CD4-positive, alpha-beta T cell treated with Interleukin-15 for 4 hours (primary cell): ENCODE data around the gene PEX26.
"Not testable (repeated sequence)": the region's sequence is repeated elsewhere in the genome, so short reads cannot be mapped to it uniquely, and the experiment has no call there.

ENCODE experiments used
- DNase-seq: peaks from one replicate; pipeline ENCODE4 v3.0.0-alpha.2; 2020; ENCODE audit warnings: low spot score

The PEX26 gene

GRCh38 chr22:18096823-18097222 is 19.0 kb downstream of the PEX26 start:
- no peak for DNase-seq

DNA sequence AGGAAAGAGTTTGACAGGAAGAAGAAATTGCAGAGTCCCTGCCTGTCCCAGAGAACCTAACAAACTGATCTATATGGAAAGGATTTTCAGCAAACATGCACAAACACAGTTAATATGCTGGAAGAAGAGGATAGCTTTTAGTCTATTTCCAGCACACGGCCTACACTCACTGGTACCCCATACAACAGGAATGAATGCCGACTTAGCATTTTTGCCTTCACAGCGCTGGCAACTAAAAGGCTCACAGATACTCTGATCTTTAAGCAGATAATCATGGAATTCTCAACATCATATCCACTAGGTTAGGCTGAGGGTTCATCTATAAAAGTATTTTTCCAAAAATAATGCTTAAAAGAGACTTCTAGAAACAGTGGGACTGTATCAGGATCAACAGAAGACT is 23.0 kb downstream of the PEX26 start:
- no peak for DNase-seq

DNA sequence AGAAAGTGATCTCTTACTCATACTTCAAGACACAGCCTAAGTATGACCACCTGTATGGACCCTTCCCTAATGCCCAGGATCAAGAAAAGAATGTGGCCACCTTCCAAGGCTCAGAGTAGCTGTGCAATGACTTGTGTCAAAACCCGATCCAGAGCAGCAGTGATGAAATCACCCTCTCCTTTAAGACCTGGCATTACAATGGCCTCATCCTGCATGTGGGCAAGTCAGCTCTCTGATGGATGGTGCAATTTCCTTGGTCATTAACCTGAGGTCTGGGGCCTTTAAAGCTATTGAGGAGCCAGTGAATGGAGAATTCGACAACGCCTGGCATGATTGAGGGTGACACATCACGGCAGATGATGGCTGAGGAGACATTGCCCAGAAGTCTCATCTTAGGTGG is 23.7 kb downstream of the PEX26 start:
- DNase-seq, result no peak

DNA sequence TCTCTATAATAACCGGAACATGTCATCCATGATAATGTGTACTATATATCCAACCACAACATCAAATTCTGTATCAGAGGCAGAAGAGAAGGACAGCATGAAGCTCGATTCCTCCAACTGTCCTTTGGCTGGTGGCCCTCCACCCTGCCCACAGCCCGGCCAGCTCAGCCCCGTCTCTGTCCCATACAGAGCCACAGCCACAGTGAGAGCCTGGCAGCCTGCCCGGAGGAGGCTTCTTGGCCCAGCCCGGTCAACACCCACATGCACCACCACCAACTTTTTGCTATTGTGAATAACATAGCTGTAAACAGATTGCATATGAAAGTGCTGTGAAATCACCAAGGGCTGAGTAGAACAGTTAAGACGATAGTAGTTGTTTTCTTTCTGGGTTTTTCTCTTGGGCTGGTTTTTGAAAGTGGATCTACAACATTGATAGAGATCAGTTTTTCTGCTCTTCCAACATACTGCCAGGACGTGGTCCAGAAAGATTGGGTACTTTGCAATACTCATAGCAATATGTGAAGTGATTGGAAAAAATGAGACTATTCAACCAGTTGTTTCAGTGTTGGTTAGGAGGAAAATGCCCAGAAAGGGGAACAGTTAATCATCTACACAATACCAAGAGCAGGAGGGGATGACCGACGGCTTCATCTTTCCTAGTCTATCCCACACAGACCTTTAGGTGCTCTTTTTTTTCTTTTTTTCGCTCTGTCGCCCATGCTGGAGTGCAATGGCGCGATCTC is 25.9 kb downstream of the PEX26 start:
- no peak for DNase-seq

DNA sequence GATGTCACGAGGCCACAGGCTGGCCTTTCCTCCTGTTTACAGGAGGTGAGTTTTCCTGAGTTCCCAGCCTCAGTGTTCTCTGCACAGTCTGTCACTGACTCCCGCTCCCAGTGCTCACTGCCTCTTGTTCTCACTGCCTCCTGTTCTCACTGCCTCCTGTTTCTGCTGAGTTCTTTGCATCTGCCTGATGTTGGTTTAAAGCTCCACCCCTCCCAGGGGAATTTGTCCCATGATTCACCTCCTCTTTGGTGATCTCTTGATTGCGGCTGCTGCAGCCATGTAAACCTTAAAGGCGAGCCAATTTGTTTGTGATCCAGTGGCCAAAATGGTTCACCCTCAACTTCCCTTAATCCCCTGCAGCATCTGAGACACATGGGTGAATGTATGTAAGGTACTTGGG is 26.8 kb downstream of the PEX26 start:
- DNase-seq, result no peak

DNA sequence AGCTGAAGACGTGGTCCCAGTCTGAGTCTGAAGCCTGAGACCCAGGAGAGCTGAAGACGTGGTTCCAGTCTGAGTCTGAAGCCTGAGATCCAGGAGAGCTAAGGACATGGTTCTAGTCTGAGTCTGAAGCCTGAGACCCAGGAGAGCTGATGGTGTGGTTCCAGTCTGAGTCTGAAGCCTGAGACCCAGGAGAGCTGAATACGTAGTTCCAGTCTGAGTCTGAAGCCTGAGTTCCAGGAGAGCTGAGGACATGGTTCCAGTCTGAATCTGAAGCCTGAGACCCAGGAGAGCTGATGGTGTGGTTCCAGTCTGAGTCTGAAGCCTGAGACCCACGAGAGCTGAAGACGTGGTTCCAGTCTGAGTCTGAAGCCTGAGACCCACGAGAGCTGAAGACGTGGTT is 28.2 kb downstream of the PEX26 start:
- not testable (repeated sequence) for DNase-seq

DNA sequence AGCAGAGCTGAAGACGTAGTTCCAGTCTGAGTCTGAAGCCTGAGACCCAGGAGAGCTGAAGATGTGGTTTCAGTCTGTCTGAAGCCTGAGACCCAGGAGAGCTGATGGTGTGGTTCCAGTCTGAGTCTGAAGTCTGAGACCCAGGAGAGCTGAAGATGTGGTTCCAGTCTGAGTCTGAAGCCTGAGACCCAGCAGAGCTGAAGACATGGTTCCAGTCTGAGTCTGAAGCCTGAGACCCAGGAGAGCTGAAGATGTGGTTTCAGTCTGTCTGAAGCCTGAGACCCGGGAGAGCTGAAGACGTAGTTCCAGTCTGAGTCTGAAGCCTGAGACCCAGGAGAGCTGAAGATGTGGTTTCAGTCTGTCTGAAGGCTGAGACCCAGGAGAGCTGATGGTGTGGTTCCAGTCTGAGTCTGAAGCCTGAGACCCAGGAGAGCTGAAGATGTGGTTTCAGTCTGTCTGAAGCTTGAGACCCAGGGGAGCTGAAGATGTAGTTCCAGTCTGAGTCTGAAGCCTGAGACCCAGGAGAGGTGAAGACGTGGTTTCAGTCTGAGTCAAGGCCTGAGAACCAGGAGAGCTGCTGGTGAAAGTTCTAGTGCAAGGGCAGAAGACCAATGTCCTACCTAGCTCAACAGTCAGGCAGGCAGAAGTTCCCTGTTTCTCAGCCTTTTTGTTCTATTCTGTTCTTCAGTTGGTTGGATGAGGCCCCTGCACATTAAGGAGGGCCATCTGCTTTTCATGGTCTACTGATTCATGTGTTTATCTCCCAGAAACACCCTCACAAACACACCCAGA is 29.0 kb downstream of the PEX26 start:
- DNase-seq, result not testable (repeated sequence)

DNA sequence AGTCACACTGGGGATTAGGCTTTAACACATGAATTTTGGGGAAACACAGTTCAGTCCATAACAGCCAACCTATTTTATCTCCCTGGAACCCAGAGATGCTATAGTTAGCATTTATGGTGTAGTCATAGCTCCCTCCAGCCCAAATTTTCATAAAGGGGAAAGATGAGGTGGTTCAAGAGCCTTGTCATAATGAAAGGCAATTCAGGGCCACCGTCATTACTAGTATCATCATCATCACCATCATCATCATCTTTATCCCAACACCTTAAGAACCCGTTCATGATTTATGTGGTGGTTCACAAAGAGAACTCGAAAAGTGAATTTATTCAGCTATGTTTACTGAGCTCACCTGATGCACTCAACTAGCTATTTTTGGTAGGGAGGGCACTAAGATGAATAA is 30.4 kb downstream of the PEX26 start:
- no peak for DNase-seq

DNA sequence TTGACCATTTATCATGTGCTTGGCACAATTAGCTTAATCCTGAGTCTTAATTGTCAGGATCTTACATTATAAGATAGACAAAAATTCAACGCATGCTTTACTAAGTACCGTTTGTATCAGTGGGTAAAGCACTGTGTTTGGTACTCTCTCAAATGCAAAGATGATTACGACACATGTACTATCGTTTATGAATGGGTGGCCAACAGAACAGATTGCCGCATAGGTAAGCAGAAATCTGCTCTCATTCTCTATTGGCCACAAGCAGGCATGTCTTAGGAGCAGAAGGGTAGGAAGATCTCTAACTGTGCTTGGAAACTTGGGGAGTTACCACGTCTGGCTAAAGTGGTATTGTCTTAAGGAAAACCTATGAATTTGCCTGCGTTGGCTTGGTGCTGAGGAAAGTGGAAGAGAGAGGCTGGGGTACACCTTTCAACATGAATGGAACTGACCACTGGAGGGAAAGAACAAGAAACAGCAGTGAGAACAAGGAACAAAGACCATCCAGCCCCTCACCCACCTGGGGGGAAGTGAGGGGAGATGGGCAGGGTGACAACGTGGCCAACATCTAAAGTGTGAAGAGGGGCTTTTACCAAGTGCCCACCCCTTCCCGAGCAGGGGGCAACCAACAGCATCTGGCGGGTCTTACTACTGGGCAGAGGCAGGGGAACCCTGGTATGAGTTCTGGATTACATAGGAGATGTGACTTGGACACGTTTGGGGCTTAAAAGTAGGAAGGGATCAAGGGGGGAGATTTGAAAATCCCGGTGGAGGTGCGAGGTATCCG is 31.8 kb downstream of the PEX26 start:
- no peak for DNase-seq

DNA sequence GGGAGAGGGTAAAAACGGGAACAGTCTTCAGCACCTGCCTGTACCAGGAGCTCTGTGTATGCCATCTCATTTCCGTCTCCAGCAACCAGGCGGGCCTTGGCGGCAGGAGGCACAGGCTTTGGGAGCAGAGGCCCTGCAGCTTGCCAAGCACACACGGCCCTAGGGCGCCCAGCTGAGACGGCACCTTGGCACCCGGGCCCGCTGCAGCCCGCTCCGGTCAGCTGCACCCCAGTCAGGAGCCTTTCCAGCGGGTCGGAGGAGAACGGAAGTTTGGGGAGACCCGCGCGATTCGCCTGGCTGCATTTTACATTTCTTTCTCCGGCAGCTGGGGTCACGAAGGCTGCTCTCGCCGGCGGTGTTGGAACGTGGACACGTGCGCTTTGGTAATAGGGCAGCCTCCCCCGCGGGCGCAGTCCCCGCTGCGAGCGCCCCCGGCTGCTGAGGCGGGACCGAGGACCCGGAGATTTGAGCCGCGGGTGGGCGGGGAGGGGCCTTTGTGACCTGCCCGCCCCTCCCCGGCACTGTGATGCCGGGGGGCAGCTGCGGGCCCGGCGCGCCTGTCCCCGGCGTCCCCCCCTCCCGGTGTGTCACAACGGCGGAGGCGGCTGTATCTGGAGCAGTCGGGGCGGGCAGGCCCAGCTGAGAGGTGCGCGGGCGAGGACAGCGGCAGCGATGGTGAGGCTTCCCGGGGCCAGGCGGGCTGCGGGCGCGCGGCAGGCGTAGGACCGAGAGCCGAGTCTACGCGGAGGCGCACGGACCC is 32.6 kb downstream of the PEX26 start, which contains the start of gene TUBA8:
Gene TUBA8, plus strand, starts transcription at position 616 of the 760 bp plus-strand sequence. Its CDS starts 57 bp downstream, at position 673.
- no peak for DNase-seq

DNA sequence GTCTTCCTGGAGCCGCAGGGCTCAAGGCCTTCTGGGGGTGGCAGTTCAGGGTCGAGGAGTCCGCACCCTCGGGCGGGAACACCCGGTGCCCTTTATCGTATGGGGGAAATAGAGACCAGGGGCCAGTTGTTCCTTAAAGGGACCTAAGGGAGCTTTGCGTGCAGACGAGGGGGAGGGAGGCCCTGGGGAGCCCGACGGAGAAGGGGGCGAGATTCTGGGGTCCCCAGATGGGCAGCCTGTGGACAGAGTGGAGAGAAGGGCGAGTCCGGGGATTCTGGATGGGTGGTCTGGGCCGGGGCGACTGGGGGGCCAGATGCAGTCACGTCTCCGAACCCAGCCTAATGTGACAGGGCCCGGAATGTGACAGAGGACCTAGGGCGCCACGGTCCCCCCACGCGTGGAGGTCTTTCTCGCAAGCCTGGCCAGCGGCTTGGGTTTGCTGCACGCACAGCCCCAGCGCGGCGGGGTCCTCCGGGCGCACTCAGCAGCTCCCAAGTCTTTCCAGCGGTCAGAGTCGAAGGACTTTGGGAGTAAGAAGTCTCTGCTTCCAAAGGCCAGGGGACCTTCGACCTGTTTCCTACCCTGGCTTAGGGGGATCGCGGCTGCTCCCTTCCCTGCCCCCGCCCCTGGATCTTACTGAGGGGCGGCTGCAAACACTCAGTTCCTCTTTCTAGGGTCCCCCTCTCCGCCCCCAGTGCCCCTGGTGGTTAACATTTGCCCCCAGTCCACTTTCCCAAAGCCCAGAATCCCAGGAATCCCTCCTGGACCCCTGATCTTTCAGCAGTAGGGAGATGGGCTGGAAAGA is 33.4 kb downstream of the PEX26 start:
- no peak for DNase-seq

- no peak for DNase-seq
These were observed 34.1 kb downstream of the PEX26 start for GRCh38 chr22:18111759-18112330.

DNA sequence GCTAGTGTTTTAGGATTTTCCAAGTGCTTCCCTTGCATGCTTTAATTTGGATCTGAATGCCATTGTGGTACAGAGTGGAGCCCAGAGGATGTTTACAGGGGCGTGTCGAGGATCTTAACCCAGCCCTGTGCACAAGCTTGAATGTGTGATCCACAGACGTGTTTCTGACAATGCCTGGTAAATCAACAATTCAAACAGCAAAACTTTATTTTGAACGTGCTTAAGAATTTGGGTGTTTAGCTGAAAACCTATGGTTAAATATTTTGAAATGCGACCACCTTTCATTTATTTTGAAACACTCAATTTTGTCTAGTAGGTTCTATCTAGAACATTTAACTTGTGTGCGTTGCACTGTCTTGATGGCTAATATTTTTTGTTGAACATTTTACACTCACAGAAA is 34.6 kb downstream of the PEX26 start:
- no peak for DNase-seq

DNA sequence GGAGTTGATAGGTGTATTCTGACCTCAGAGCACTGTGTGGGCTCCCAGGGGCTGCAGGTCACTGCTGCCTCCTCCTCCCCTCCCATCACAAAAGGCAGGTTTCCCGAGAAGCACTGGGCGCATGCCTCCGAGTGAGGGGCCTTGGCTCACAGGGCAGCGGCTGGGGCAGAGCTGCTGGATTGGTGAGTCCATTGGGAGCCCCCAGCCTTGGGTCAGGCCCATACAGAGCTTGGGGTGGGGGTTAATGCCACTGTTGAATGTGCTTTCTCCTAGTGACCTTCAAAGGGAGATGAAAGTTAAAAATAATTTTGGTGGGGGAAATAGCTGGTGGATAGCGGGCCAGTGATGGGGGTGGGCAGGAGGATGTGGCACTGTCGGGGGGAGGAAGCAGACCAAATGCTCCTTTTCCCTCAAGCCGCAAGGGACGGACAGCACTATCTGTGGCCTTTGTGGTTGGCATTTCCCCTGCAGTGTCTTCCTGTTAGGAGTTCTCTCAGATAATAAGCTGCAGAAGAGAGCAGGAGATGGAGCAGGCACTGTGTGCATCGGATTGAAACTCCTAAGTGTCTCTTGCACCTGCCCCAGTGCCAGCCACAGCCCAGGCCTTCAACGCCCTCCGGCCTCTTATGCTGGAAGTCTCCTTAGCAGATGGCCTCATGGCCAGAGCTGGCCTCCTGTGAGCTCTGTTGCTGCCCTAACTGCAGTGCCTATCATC is 36.0 kb downstream of the PEX26 start:
- DNase-seq, result no peak

GRCh38 chr22:18114495-18114894 is 36.7 kb downstream of the PEX26 start:
- no peak for DNase-seq

DNA sequence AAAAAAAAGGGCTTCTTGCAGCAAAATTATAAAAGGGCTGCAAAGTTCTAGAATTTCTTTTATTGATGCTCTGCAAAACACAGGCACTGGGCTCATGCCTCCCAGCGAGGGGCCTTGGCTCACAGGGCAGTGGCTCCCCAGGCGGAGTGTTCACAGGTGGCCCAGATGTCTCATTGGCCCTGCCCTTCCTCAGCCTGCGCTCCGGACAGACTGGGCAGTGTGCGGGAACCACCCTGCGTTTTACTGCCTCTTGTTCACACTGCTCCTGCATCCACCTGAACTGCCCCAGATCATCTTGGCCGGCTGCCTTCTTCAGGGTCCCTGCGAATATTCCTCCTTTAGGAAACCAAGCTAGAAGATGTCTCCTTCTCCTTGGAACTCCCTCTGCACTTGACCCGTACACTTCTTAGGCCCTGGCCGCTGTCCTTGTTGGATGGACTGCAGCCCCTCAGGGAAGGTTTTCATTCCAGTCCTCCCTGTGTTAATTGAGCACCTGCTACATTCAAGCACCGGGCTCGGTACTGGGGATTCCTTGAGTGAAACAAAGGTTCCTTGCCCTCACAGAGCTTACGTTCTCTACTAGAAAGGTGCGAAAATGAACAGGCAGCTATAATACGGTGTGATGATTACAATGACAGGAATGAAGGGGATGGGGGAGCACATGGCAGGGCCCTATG is 37.3 kb downstream of the PEX26 start:
- DNase-seq, result no peak

DNA sequence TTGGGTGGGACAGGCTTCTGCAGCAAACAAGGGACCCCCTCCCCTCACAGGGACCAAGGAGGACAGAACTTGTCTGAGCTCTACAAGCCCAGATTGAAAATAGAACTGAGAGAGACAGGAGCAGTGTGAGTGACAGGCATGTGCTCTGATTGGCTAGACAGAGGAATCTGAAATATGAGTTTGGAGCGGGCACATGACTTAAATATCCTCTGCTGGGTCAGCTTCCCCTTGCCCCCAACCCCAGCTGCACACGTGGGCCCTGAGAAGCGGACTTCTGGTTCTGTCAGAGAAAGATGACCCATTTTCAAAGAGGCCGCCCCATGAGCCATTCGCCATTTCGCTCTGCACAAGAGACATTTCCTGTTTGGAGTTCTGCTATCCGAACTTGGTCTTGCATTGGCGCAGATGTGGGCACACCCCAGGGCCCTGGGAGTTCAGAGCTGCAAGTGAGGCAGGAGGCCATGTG is 38.1 kb downstream of the PEX26 start:
- DNase-seq, result no peak

- DNase-seq, result no peak
These were observed 38.8 kb downstream of the PEX26 start for GRCh38 chr22:18116634-18117033.

GRCh38 chr22:18118345-18118915 is 40.6 kb downstream of the PEX26 start:
- DNase-seq, result no peak
